OCI-LY7 (cell line): Measurements from ENCODE around the gene PREP.

Source experiments
- EZH2phosphoT487 ChIP-seq: fragments of 200-600 bp; sonication (generic); IDR thresholded peaks from 2 replicates; pipeline ENCODE4 v1.6.1; 2018; ENCODE audit warnings: low read depth, borderline replicate concordance, mild to moderate bottlenecking, mixed run types, antibody characterized with exemption, low read length, moderate library complexity, mixed read lengths
- TF ChIP-seq, protein P1 (sequence below): fragments of 200-600 bp; sonication (generic); conservative IDR thresholded peaks from 2 replicates; pipeline ENCODE4 v1.5.1; 2014; ENCODE audit warnings: mild to moderate bottlenecking, antibody characterized with exemption, low read length, moderate library complexity, mixed read lengths

- TF ChIP-seq, protein P1, sequence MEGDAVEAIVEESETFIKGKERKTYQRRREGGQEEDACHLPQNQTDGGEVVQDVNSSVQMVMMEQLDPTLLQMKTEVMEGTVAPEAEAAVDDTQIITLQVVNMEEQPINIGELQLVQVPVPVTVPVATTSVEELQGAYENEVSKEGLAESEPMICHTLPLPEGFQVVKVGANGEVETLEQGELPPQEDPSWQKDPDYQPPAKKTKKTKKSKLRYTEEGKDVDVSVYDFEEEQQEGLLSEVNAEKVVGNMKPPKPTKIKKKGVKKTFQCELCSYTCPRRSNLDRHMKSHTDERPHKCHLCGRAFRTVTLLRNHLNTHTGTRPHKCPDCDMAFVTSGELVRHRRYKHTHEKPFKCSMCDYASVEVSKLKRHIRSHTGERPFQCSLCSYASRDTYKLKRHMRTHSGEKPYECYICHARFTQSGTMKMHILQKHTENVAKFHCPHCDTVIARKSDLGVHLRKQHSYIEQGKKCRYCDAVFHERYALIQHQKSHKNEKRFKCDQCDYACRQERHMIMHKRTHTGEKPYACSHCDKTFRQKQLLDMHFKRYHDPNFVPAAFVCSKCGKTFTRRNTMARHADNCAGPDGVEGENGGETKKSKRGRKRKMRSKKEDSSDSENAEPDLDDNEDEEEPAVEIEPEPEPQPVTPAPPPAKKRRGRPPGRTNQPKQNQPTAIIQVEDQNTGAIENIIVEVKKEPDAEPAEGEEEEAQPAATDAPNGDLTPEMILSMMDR = no peak
- no peak for TF ChIP-seq EZH2phosphoT487
These were observed 138.9 kb downstream of the PREP start for GRCh38 chr6:105263685-105264610.
